Trophoblast cell (in vitro differentiated cells and primary cell): ENCODE data around the gene GET3.

ENCODE experiments used
- DNase-seq, 2 donors: peaks; one replicate each; pipeline ENCODE4 v3.0.0-alpha.2; 2016
- H2AFZ ChIP-seq: 2 replicates; pipeline ENCODE4 v1.6.1; 2013; ENCODE audit warnings: low read length, moderate library complexity, mild to moderate bottlenecking; ENCODE audit not compliant: insufficient read depth, poor library complexity
- H2AK5ac ChIP-seq: 2 replicates; pipeline ENCODE4 v1.6.1; 2013; ENCODE audit warnings: mild to moderate bottlenecking, low read length
- H2BK120ac ChIP-seq: 2 replicates; pipeline ENCODE4 v1.6.1; 2013; ENCODE audit warnings: low read length, mild to moderate bottlenecking, moderate library complexity; ENCODE audit not compliant: insufficient read depth, poor library complexity
- H2BK12ac ChIP-seq: 2 replicates; pipeline ENCODE4 v1.6.1; 2013; ENCODE audit warnings: mild to moderate bottlenecking, low read length, moderate library complexity
- H2BK5ac ChIP-seq: 2 replicates; pipeline ENCODE4 v1.6.1; 2013; ENCODE audit warnings: low read length, low read depth, moderate library complexity, mild to moderate bottlenecking; ENCODE audit not compliant: poor library complexity
- H3K14ac ChIP-seq: 2 replicates; pipeline ENCODE4 v1.6.1; 2013; ENCODE audit warnings: mild to moderate bottlenecking, low read length
- H3K18ac ChIP-seq: 2 replicates; pipeline ENCODE4 v1.6.1; 2013; ENCODE audit warnings: mild to moderate bottlenecking, low read length
- H3K23ac ChIP-seq: 2 replicates; pipeline ENCODE4 v1.6.1; 2013; ENCODE audit warnings: low read length
- H3K27ac ChIP-seq: 2 replicates; pipeline ENCODE4 v1.5.1; 2013; ENCODE audit warnings: low read depth, mild to moderate bottlenecking, inconsistent platforms, low read length, moderate library complexity
- H3K27me3 ChIP-seq: 2 replicates; pipeline ENCODE4 v1.6.1; 2013; ENCODE audit warnings: inconsistent platforms, mild to moderate bottlenecking, low read length, moderate library complexity; ENCODE audit not compliant: insufficient read depth
- H3K36me3 ChIP-seq, 2 experiments: 1 replicate in 1 of 2; 2 replicates in 1 of 2; pipeline ENCODE4 v1.6.1; 2013; ENCODE audit warnings: low read length in 2 of 2, mild to moderate bottlenecking in 2 of 2, moderate library complexity in 1 of 2; ENCODE audit not compliant: insufficient read depth in 2 of 2, control insufficient read depth in 1 of 2
- H3K4ac ChIP-seq: 2 replicates; pipeline ENCODE4 v1.6.1; 2013; ENCODE audit warnings: low read depth, mild to moderate bottlenecking, low read length, moderate library complexity
- H3K4me1 ChIP-seq, 2 experiments: 1 replicate in 1 of 2; 2 replicates in 1 of 2; pipeline ENCODE4 v1.6.1; 2013; ENCODE audit warnings: low read length in 2 of 2, mild to moderate bottlenecking in 2 of 2, moderate library complexity in 1 of 2; ENCODE audit not compliant: insufficient read depth in 2 of 2, control insufficient read depth in 1 of 2
- H3K4me2 ChIP-seq: 2 replicates; pipeline ENCODE4 v1.6.1; 2013; ENCODE audit warnings: inconsistent platforms, mild to moderate bottlenecking, low read length, moderate library complexity
- H3K4me3 ChIP-seq: 2 replicates; pipeline ENCODE4 v1.5.1; 2013; ENCODE audit warnings: mild to moderate bottlenecking, low read depth, low read length, inconsistent platforms
- H3K79me1 ChIP-seq: one replicate; pipeline ENCODE4 v1.6.1; 2013; ENCODE audit warnings: low read length
- H3K79me2 ChIP-seq: 2 replicates; pipeline ENCODE4 v1.6.1; 2013; ENCODE audit warnings: low read length, mild to moderate bottlenecking; ENCODE audit not compliant: control insufficient read depth, insufficient read depth, poor library complexity
- H3K9ac ChIP-seq: 2 replicates; pipeline ENCODE4 v1.6.1; 2013; ENCODE audit warnings: mild to moderate bottlenecking, low read length
- H3K9me3 ChIP-seq: 2 replicates; pipeline ENCODE4 v1.6.1; 2013; ENCODE audit warnings: low read depth, mild to moderate bottlenecking, control low read depth, inconsistent platforms, low read length; ENCODE audit not compliant: insufficient read depth
- H4K12ac ChIP-seq: 2 replicates; pipeline ENCODE4 v1.6.1; 2013; ENCODE audit warnings: low read depth, mild to moderate bottlenecking, low read length, moderate library complexity
- H4K8ac ChIP-seq: 2 replicates; pipeline ENCODE4 v1.6.1; 2013; ENCODE audit warnings: low read depth, mild to moderate bottlenecking, low read length, moderate library complexity
- H4K91ac ChIP-seq: one replicate; pipeline ENCODE4 v1.6.1; 2013; ENCODE audit warnings: low read depth, mild to moderate bottlenecking, low read length, moderate library complexity
- WGBS: extraction: QIAGEN DNeasy Blood & Tissue Kit; methylation state at CpG from one replicate; pipeline ENCODE4 v1.1.7; 2013; ENCODE audit warnings: missing lambda C conversion rate; ENCODE audit not compliant: insufficient read length, insufficient coverage; ENCODE audit errors: extremely low coverage; 5-methylcytosine and 5-hydroxymethylcytosine counted together

GET3 gene

DNA sequence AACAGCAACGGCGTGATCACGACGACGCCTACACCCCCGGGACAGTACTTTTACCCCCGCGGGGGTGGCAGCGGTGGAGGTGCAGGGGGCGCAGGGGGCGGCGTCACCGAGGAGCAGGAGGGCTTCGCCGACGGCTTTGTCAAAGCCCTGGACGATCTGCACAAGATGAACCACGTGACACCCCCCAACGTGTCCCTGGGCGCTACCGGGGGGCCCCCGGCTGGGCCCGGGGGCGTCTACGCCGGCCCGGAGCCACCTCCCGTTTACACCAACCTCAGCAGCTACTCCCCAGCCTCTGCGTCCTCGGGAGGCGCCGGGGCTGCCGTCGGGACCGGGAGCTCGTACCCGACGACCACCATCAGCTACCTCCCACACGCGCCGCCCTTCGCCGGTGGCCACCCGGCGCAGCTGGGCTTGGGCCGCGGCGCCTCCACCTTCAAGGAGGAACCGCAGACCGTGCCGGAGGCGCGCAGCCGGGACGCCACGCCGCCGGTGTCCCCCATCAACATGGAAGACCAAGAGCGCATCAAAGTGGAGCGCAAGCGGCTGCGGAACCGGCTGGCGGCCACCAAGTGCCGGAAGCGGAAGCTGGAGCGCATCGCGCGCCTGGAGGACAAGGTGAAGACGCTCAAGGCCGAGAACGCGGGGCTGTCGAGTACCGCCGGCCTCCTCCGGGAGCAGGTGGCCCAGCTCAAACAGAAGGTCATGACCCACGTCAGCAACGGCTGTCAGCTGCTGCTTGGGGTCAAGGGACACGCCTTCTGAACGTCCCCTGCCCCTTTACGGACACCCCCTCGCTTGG lies 55.0 kb downstream of the GET3 start:
- no peaks in the 10 kb centered on the region for H3K27me3 ChIP-seq
- peaks cover 53% of the 10 kb centered on the region for H3K79me1 ChIP-seq
- peak; percentile 60 to 73 for DNase-seq
- peak overlapping the region; percentile 89 for H3K4ac ChIP-seq
- H3K23ac ChIP-seq = no peak overlapping the region
- peak overlapping the region; percentile 83 for H2BK5ac ChIP-seq
- WGBS = no CpG with 5 or more reads among the region's 84 CpGs
- peak overlapping the region; percentile 87 for H3K27ac ChIP-seq
- H4K91ac ChIP-seq = peak overlapping the region; percentile 49
- peaks cover 2% of the 10 kb centered on the region for H3K9me3 ChIP-seq
- peak overlapping the region; percentile 62 for H3K18ac ChIP-seq
- peaks cover 26% of the 10 kb centered on the region for H3K79me2 ChIP-seq
- peak overlapping the region; percentile 64 for H2BK120ac ChIP-seq
- peak overlapping the region; percentile 9 for H2BK12ac ChIP-seq
- peak overlapping the region; percentile 77 for H4K8ac ChIP-seq
- H3K36me3 ChIP-seq = peaks cover 0 to 6% of the 10 kb centered on the region in 2 experiments
- peaks cover 25 to 26% of the 10 kb centered on the region in 2 experiments for H3K4me1 ChIP-seq
- peak overlapping the region; percentile 96 for H3K4me2 ChIP-seq
- H2AK5ac ChIP-seq = peak overlapping the region; percentile 50
- peak overlapping the region; percentile 49 for H4K12ac ChIP-seq
- peak overlapping the region; percentile 82 for H3K14ac ChIP-seq
- H2AFZ ChIP-seq = peak overlapping the region; percentile 15
- peak overlapping the region; percentile 97 for H3K4me3 ChIP-seq
- peak overlapping the region; percentile 88 for H3K9ac ChIP-seq

DNA sequence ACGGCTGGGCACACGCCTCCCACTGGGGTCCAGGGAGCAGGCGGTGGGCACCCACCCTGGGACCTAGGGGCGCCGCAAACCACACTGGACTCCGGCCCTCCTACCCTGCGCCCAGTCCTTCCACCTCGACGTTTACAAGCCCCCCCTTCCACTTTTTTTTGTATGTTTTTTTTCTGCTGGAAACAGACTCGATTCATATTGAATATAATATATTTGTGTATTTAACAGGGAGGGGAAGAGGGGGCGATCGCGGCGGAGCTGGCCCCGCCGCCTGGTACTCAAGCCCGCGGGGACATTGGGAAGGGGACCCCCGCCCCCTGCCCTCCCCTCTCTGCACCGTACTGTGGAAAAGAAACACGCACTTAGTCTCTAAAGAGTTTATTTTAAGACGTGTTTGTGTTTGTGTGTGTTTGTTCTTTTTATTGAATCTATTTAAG lies 55.6 kb downstream of the GET3 start:
- Histone ChIP-seq H3K4me1 (peaks cover 25 to 26% of the 10 kb centered on the region in 2 experiments), H3K18ac (peak overlapping the region; percentile 62), H2BK5ac (peak overlapping the region; percentile 83), H2BK120ac (peak overlapping the region; percentile 28), H2AK5ac (peak overlapping the region; percentile 14), H3K36me3 (peaks cover 0 to 6% of the 10 kb centered on the region in 2 experiments), H3K79me2 (peaks cover 26% of the 10 kb centered on the region), H3K23ac (no peak overlapping the region), H3K79me1 (peaks cover 52% of the 10 kb centered on the region), H3K14ac (peak overlapping the region; percentile 82), H4K8ac (peak overlapping the region; percentile 77), H3K4ac (peak overlapping the region; percentile 89), H3K9me3 (peaks cover 2% of the 10 kb centered on the region), H3K27me3 (no peaks in the 10 kb centered on the region), H3K9ac (peak overlapping the region; percentile 88), H4K91ac (peak overlapping the region; percentile 49), H2BK12ac (no peak overlapping the region), H3K4me3 (peak overlapping the region; percentile 97), H2AFZ (peak overlapping the region; percentile 15), H3K4me2 (peak overlapping the region; percentile 96), H4K12ac (peak overlapping the region; percentile 3), H3K27ac (peak overlapping the region; percentile 87)
- no CpG with 5 or more reads among the region's 22 CpGs for WGBS
- no peak for DNase-seq

DNA sequence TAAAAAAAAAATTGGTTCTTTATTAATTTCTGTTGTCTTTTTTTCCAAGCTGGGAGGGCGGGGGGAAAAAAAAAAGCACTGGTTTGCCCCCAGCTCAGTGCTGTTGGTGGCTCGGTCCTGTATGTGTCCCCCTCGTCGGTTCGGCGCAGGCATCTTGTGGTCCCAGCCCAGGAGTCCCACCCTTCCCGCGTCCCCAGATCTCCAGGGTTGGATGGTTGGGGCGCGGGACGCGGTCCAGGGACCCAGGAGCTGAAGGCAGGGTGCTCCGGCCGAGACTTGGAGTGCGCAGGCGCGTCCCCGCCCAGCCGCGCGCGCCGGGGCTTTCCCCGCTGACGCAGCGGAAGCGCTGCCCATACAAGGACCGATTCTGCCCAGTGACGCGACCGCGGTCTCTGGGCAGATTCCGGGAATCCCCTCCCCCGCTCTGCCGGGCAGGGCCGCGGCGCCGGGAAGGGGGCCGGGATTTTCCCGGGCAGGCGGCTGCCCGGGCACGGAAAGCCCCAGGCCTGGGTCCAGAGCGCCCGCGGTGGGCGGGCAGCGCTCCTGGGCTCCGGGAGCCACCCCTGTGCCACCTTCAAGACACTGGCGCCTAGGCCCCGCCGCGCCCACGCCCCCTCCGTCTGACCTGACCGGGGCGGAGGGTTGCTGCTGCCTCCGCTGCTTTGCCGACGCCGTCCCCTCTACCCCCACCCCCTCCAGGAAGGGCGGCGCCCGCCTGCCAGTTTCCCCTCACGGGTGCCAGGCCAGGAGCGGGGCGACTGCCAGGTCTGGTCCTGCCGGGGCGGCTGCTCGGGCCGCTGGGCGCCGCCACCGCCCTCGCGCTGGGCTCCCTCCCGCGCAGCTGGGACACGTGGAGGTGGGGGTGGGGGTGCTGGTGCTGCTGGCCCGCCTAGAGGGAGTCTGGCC lies 56.2 kb downstream of the GET3 start:
- H3K23ac ChIP-seq = no peak overlapping the region
- H2BK120ac ChIP-seq = peak overlapping the region; percentile 50
- H4K91ac ChIP-seq = peak overlapping the region; percentile 71
- H3K4me1 ChIP-seq = peaks cover 21 to 22% of the 10 kb centered on the region in 2 experiments
- peaks cover 24% of the 10 kb centered on the region for H3K79me2 ChIP-seq
- WGBS = no CpG with 5 or more reads among the region's 81 CpGs
- no peaks in the 10 kb centered on the region for H3K27me3 ChIP-seq
- H3K14ac ChIP-seq = peak overlapping the region; percentile 67
- peak overlapping the region; percentile 85 for H3K9ac ChIP-seq
- H4K12ac ChIP-seq = peak overlapping the region; percentile 58
- peak overlapping the region; percentile 56 for H2AFZ ChIP-seq
- peak overlapping the region; percentile 79 for H2BK5ac ChIP-seq
- peak overlapping the region; percentile 20 for H2BK12ac ChIP-seq
- peak overlapping the region; percentile 78 for H4K8ac ChIP-seq
- peak overlapping the region; percentile 44 for H2AK5ac ChIP-seq
- H3K27ac ChIP-seq = peak overlapping the region; percentile 75
- H3K79me1 ChIP-seq = peaks cover 47% of the 10 kb centered on the region
- peaks cover 0 to 6% of the 10 kb centered on the region in 2 experiments for H3K36me3 ChIP-seq
- peak overlapping the region; percentile 83 for H3K4me3 ChIP-seq
- H3K4me2 ChIP-seq = peak overlapping the region; percentile 96
- H3K18ac ChIP-seq = peak overlapping the region; percentile 88
- DNase-seq = peak; percentile 94 to 98
- H3K4ac ChIP-seq = peak overlapping the region; percentile 88
- peaks cover 2% of the 10 kb centered on the region for H3K9me3 ChIP-seq
